Measurements from ENCODE around the gene AKAP6.

DNA sequence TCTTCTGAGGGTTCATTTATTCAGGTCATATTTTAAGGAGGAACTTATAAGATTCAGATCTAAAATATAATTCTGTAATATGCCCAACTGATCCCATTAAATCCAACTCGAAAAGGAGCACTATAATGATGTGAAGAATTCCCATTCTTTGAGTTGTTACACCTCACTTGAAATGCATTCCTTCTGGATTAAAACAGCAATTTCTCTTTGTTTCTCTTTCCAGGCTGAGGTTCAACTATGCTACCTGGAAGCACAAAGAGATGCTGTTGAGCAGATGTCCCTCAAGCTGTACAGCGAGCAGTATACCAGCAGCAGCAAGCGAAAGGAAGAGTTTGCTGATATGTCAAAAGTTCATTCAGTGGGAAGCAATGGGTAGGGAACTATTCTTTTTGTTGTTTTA is 349.0 kb downstream of the AKAP6 start:
- TF ChIP-seq, protein P1, sequence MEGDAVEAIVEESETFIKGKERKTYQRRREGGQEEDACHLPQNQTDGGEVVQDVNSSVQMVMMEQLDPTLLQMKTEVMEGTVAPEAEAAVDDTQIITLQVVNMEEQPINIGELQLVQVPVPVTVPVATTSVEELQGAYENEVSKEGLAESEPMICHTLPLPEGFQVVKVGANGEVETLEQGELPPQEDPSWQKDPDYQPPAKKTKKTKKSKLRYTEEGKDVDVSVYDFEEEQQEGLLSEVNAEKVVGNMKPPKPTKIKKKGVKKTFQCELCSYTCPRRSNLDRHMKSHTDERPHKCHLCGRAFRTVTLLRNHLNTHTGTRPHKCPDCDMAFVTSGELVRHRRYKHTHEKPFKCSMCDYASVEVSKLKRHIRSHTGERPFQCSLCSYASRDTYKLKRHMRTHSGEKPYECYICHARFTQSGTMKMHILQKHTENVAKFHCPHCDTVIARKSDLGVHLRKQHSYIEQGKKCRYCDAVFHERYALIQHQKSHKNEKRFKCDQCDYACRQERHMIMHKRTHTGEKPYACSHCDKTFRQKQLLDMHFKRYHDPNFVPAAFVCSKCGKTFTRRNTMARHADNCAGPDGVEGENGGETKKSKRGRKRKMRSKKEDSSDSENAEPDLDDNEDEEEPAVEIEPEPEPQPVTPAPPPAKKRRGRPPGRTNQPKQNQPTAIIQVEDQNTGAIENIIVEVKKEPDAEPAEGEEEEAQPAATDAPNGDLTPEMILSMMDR (IDR thresholded peaks at IDR 0.05; ENCODE audit: insufficient read depth, low read depth, low read length), result no peak
- TF ChIP-seq EZH2 (IDR thresholded peaks at IDR 0.05; ENCODE audit: insufficient read depth, low read length), result no peak
